Prostate gland (tissue), 2 donors: Measurements from ENCODE around the gene GADD45A.
A peak's percentile ranks its signal among the peaks of the same experiment; 100 is the strongest.

ENCODE experiments used
- POLR2AphosphoS5 ChIP-seq: sonication (generic); formaldehyde crosslinking; IDR thresholded peaks from one replicate; pipeline ENCODE4 v1.6.1; 2017; ENCODE audit warnings: antibody characterized with exemption
- TF ChIP-seq, protein P1 (sequence below), 4 experiments: fragments of 200-600 bp in 2 of 4; fragments of 450-650 bp in 2 of 4; sonication (generic) in 2 of 4; IDR thresholded peaks; 1 replicate in 3 of 4; 2 replicates in 1 of 4; pipeline ENCODE4 v1.5.1; 2016 to 2019; ENCODE audit warnings: antibody characterized with exemption in 4 of 4, mild to moderate bottlenecking in 2 of 4, moderate library complexity in 2 of 4

DNA sequence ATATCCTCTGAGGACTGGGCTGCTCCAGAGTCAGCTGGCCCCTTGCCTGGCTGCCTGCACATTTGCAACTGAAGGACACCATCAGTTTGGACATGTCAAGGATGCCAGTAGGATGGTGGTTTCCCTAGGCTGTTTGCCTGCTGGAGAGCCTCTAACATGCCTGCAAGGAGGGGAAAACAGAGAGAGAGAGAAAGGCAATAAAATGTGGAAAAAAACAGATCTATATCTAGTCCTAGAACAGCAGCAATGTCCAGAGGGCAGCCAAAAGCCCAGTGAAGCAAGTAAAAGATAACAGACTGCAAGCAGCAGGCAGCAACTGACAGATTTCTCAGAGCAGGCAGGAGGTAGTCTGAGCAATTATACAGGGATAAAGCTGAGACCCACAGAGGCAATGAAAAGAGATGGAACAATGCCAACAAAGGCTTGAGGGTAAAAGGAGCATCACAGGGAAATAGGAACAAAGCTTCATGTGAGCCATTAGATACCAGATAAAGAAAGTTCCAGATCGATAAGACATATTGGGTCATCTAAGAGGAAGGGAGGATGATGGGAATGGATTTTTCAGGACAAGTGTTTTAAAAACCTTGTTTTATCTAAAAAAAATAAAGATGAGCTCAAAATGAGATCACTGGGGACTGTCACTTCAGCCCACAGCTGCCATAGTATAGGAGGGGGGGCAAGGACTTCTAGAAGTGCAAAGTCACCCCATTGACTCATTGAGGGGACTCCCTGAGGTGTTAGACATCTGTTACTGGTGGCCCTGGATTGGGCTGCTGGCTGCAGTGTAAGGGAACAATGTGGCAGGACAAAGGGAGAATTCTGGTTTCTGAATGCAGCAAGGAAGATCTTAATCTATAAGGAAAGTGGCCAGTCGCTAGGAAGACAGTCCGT lies 38.6 kb upstream of the GADD45A start:
- TF ChIP-seq, protein P1, sequence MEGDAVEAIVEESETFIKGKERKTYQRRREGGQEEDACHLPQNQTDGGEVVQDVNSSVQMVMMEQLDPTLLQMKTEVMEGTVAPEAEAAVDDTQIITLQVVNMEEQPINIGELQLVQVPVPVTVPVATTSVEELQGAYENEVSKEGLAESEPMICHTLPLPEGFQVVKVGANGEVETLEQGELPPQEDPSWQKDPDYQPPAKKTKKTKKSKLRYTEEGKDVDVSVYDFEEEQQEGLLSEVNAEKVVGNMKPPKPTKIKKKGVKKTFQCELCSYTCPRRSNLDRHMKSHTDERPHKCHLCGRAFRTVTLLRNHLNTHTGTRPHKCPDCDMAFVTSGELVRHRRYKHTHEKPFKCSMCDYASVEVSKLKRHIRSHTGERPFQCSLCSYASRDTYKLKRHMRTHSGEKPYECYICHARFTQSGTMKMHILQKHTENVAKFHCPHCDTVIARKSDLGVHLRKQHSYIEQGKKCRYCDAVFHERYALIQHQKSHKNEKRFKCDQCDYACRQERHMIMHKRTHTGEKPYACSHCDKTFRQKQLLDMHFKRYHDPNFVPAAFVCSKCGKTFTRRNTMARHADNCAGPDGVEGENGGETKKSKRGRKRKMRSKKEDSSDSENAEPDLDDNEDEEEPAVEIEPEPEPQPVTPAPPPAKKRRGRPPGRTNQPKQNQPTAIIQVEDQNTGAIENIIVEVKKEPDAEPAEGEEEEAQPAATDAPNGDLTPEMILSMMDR (IDR thresholded peaks at IDR 0.05): no peak
- peak; percentile 50 for TF ChIP-seq POLR2AphosphoS5
